GM12891 (cell line): ENCODE results near the gene IFI44.

Source experiments
- PAX5 ChIP-seq: IDR thresholded peaks from 2 replicates; pipeline ENCODE4 v1.6.1; 2011; ENCODE audit warnings: low read length, moderate library complexity, mild to moderate bottlenecking; ENCODE audit not compliant: insufficient read depth, severe bottlenecking
- POLR2A ChIP-seq: IDR thresholded peaks from 2 replicates; pipeline ENCODE4 v1.6.1; 2011; ENCODE audit warnings: low read depth, low read length, control low read depth
- POLR2AphosphoS5 ChIP-seq: IDR thresholded peaks from 2 replicates; pipeline ENCODE4 v1.6.1; 2011; ENCODE audit warnings: low read depth, low read length, control low read depth
- SPI1 ChIP-seq: IDR thresholded peaks from 2 replicates; pipeline ENCODE4 v1.6.1; 2011; ENCODE audit warnings: low read depth, low read length, control low read depth

GRCh38 chr1:78620666-78621065 lies 29.0 kb upstream of the IFI44 start:
- TF ChIP-seq POLR2A (no peak), POLR2AphosphoS5 (no peak), SPI1 (no peak), PAX5 (no peak)
